Activated T-helper 1 cell treated with anti-CD3 and anti-CD28 coated beads, Interleukin-12 subunit alpha, Interleukin-12 subunit beta, Interleukin-2, Interleukin-4 antibody, amounts not matched to agents 30 ng/mL and 10 ng/mL and 1 ng/mL, durations not matched to agents 14 hours and 24 hours and 36 hours (primary cell): ENCODE measurements around the gene PRR22. TPM values are rescaled to one million over a fixed set of nuclear protein-coding genes. Genes with fewer than 3 reads are reported as not detected.
"Not testable (repeated sequence)": the region's sequence is repeated elsewhere in the genome, so short reads cannot be mapped to it uniquely, and the experiment has no call there.

ENCODE experiments used
- DNase-seq: peaks from one replicate; pipeline ENCODE4 v3.0.0; 2021; ENCODE audit warnings: low spot score
- H3K27ac Mint-ChIP-seq: one replicate; pipeline ENCODE4 v1.8.0; 2021; ENCODE audit warnings: mild to moderate bottlenecking, mixed read lengths
- H3K27me3 Mint-ChIP-seq: one replicate; pipeline ENCODE4 v1.8.0; 2022; ENCODE audit warnings: mild to moderate bottlenecking, moderate library complexity, mixed read lengths; ENCODE audit not compliant: insufficient read depth
- H3K36me3 Mint-ChIP-seq: one replicate; pipeline ENCODE4 v1.8.0; 2021; ENCODE audit warnings: low read depth, mixed read lengths
- H3K4me1 Mint-ChIP-seq: one replicate; pipeline ENCODE4 v1.8.0; 2021; ENCODE audit warnings: low read depth, mixed read lengths
- H3K4me3 Mint-ChIP-seq: one replicate; pipeline ENCODE4 v1.8.0; 2021; ENCODE audit warnings: mild to moderate bottlenecking, moderate library complexity, mixed read lengths
- H3K9me3 Mint-ChIP-seq: one replicate; pipeline ENCODE4 v1.8.0; 2021; ENCODE audit warnings: mixed read lengths
- intact Hi-C: fragments of 100-400 bp; cut with micrococcal nuclease; formaldehyde crosslinking; loops from one replicate; pipeline ENCODE4 v1.15.1; 2024
- total RNA-seq: library from RNA; stranded (reverse); gene quantifications from 2 replicates; pipeline ENCODE4 v1.2.3, GENCODE V29; 2022

PRR22 gene
- total RNA-seq, 1 donor from 2014 or later: 7.4 TPM

GRCh38 chr19:5744999-5745398 lies 39.5 kb downstream of the PRR22 start:
- H3K36me3 Mint-ChIP-seq, H3K27me3 Mint-ChIP-seq, intact Hi-C loops: not testable (repeated sequence)

GRCh38 chr19:5743630-5744029 lies 40.9 kb downstream of the PRR22 start:
- Mint-ChIP-seq H3K4me1 (no peaks in the 10 kb centered on the region), H3K36me3 (no peaks in the 10 kb centered on the region), H3K27ac (no peak overlapping the region), H3K9me3 (no peaks in the 10 kb centered on the region), H3K4me3 (no peak overlapping the region), H3K27me3 (no peaks in the 10 kb centered on the region)
- intact Hi-C loops: no loop called here
- DNase-seq: no peak

More at GRCh38 chr19:5744999-5745398, 39.5 kb downstream of the PRR22 start:
- H3K27ac Mint-ChIP-seq, H3K9me3 Mint-ChIP-seq, H3K4me1 Mint-ChIP-seq, DNase-seq, H3K4me3 Mint-ChIP-seq: not testable (repeated sequence)

- no peaks in the 10 kb centered on the region for H3K36me3 Mint-ChIP-seq
- no peaks in the 10 kb centered on the region for H3K27me3 Mint-ChIP-seq
- no peak for DNase-seq
- H3K27ac Mint-ChIP-seq: no peak overlapping the region
- no peak overlapping the region for H3K4me3 Mint-ChIP-seq
- H3K9me3 Mint-ChIP-seq: no peaks in the 10 kb centered on the region
- intact Hi-C loops: no loop called here
- H3K4me1 Mint-ChIP-seq: no peaks in the 10 kb centered on the region
Measured at GRCh38 chr19:5742051-5742450, 42.5 kb downstream of the PRR22 start.

- H3K27ac Mint-ChIP-seq: no peak overlapping the region
- H3K4me1 Mint-ChIP-seq: no peaks in the 10 kb centered on the region
- peaks cover under 1% of the 10 kb centered on the region for H3K27me3 Mint-ChIP-seq
- no peak overlapping the region for H3K4me3 Mint-ChIP-seq
- DNase-seq: no peak
- intact Hi-C loops: no loop called here
- no peaks in the 10 kb centered on the region for H3K36me3 Mint-ChIP-seq
- H3K9me3 Mint-ChIP-seq: no peaks in the 10 kb centered on the region
Measured at GRCh38 chr19:5738423-5738822, 46.1 kb downstream of the PRR22 start.

- H3K4me1 Mint-ChIP-seq, DNase-seq, H3K4me3 Mint-ChIP-seq, H3K9me3 Mint-ChIP-seq, H3K27me3 Mint-ChIP-seq, intact Hi-C loops, H3K27ac Mint-ChIP-seq, H3K36me3 Mint-ChIP-seq: not testable (repeated sequence)
Measured at GRCh38 chr19:5733172-5733571, 51.4 kb downstream of the PRR22 start.

Other genes starting within 250 kb of the PRR22 start
- 0.39 and 0.75 TPM in 2 replicates for gene TINCR, start 216.8 kb downstream of the PRR22 start, total RNA-seq
- 104 and 106 TPM in 2 replicates for gene SAFB2, start 162.0 kb downstream of the PRR22 start, total RNA-seq
- gene SAFB, start 161.7 kb downstream of the PRR22 start, total RNA-seq: 143 and 146 TPM in 2 replicates
- 57.4 and 60.6 TPM in 2 replicates for gene MICOS13, start 104.2 kb downstream of the PRR22 start, total RNA-seq
- gene HSD11B1L, start 103.7 kb downstream of the PRR22 start, total RNA-seq: 1.9 TPM in 2 replicates
- 1,000 and 1,001 TPM in 2 replicates for gene RPL36, start 94.5 kb downstream of the PRR22 start, total RNA-seq
- gene LONP1, start 64.6 kb downstream of the PRR22 start, total RNA-seq: 180 and 186 TPM in 2 replicates
- not detected in 2 replicates for gene CATSPERD, start 64.1 kb downstream of the PRR22 start, total RNA-seq
- 85.9 and 87.1 TPM in 2 replicates for gene DUS3L, start 6.4 kb upstream of the PRR22 start, total RNA-seq
- gene NRTN, start 20.3 kb upstream of the PRR22 start, total RNA-seq: 0.23 and 0.44 TPM in 2 replicates
- not detected in 2 replicates for gene FUT6, start 55.0 kb upstream of the PRR22 start, total RNA-seq
- not detected in 2 replicates for gene FUT3, start 66.7 kb upstream of the PRR22 start, total RNA-seq
- gene FUT5, start 85.8 kb upstream of the PRR22 start, total RNA-seq: not detected in 2 replicates
- gene NDUFA11, start 119.0 kb upstream of the PRR22 start, total RNA-seq: 230 and 243 TPM in 2 replicates
- 3.5 and 4.2 TPM in 2 replicates for gene VMAC, start 120.1 kb upstream of the PRR22 start, total RNA-seq
- 3.4 and 3.6 TPM in 2 replicates for gene CAPS, start 129.5 kb upstream of the PRR22 start, total RNA-seq
- gene RANBP3, start 193.4 kb upstream of the PRR22 start, total RNA-seq: 122 and 126 TPM in 2 replicates